GM23248 (cell line): ENCODE data around the gene CEMP1.

ENCODE experiments used
- EZH2 ChIP-seq: fragments of 200-600 bp; sonication (generic); IDR thresholded peaks from 2 replicates; pipeline ENCODE4 v1.6.1; 2018; ENCODE audit warnings: antibody characterized with exemption, mild to moderate bottlenecking; ENCODE audit not compliant: insufficient read depth, poor library complexity, severe bottlenecking
- EZH2phosphoT487 ChIP-seq: fragments of 200-600 bp; sonication (generic); IDR thresholded peaks from 2 replicates; pipeline ENCODE4 v1.6.1; 2018; ENCODE audit warnings: antibody characterized with exemption, moderate library complexity, mild to moderate bottlenecking, low read depth; ENCODE audit not compliant: insufficient read depth

GRCh38 chr16:2487903-2488531, 43.2 kb downstream of the CEMP1 start:
- TF ChIP-seq EZH2 (no peak), EZH2phosphoT487 (no peak)
